HG03060 (cell line): Measurements from ENCODE around the gene NHP2.
"Not testable (repeated sequence)": the region's sequence is repeated elsewhere in the genome, so short reads cannot be mapped to it uniquely, and the experiment has no call there.

ENCODE experiments used
- ATAC-seq: cut with Tn5 transposase; IDR thresholded peaks from one replicate; pipeline ENCODE4 v1.9.1; 2021; ENCODE audit warnings: low read depth, moderate number of reproducible peaks; ENCODE audit not compliant: unreplicated experiment

The NHP2 gene

GRCh38 chr5:178153530-178154340, at the start of gene NHP2:
Gene NHP2, minus strand, starts transcription at chr5:178153885. Its CDS starts 68 bp downstream, at chr5:178153817.
- peak; percentile 97 for ATAC-seq

GRCh38 chr5:178202541-178202940, 48.9 kb upstream of the NHP2 start:
- no peak for ATAC-seq

GRCh38 chr5:178201927-178202235, 48.2 kb upstream of the NHP2 start:
- no peak for ATAC-seq

- no peak for ATAC-seq
Measured at GRCh38 chr5:178201221-178201926, 47.7 kb upstream of the NHP2 start.

- ATAC-seq: no peak
Measured at GRCh38 chr5:178199581-178200434, 46.1 kb upstream of the NHP2 start.

- ATAC-seq: no peak
Measured at GRCh38 chr5:178198706-178199105, 45.0 kb upstream of the NHP2 start.

- not testable (repeated sequence) for ATAC-seq
Measured at GRCh38 chr5:178198151-178198550, 44.5 kb upstream of the NHP2 start.

- no peak for ATAC-seq
Measured at GRCh38 chr5:178196986-178197385, 43.3 kb upstream of the NHP2 start.

GRCh38 chr5:178196281-178196812, 42.7 kb upstream of the NHP2 start:
- no peak for ATAC-seq

GRCh38 chr5:178194026-178194425, 40.3 kb upstream of the NHP2 start:
- no peak for ATAC-seq

GRCh38 chr5:178193251-178193809, 39.6 kb upstream of the NHP2 start:
- ATAC-seq: no peak

GRCh38 chr5:178192787-178193186, 39.1 kb upstream of the NHP2 start:
- no peak for ATAC-seq

GRCh38 chr5:178192244-178192643, 38.6 kb upstream of the NHP2 start:
- no peak for ATAC-seq

- ATAC-seq: no peak
Measured at GRCh38 chr5:178191661-178192060, 38.0 kb upstream of the NHP2 start.

- no peak for ATAC-seq
Measured at GRCh38 chr5:178189433-178189832, 35.7 kb upstream of the NHP2 start.

- ATAC-seq: no peak
Measured at GRCh38 chr5:178187014-178187413, 33.3 kb upstream of the NHP2 start, which contains the start of gene GMCL2. Gene GMCL2, minus strand, starts transcription at chr5:178187371. Its CDS starts 72 bp downstream, at chr5:178187299.

GRCh38 chr5:178186427-178186826, 32.7 kb upstream of the NHP2 start:
- ATAC-seq: no peak

- no peak for ATAC-seq
Measured at GRCh38 chr5:178182158-178182876, 28.6 kb upstream of the NHP2 start.

GRCh38 chr5:178180141-178180863, 26.6 kb upstream of the NHP2 start:
- no peak for ATAC-seq
